Measurements from ENCODE around the gene LCTL. TPM values are rescaled to one million over a fixed set of nuclear protein-coding genes. Genes with fewer than 3 reads are reported as not detected.

LCTL gene
- total RNA-seq, 1 donor from 2014 or later = 0.36 TPM

- Mint-ChIP-seq H3K36me3 (no peaks in the 10 kb centered on the region), H3K9me3 (no peaks in the 10 kb centered on the region), H3K4me3 (no peak overlapping the region), H3K27ac (no peak overlapping the region), H3K4me1 (peaks cover 20% of the 10 kb centered on the region), H3K27me3 (ENCODE audit: low read depth) (no peaks in the 10 kb centered on the region)
- DNase-seq (ENCODE audit: low spot score in 2 of 2, unreplicated experiment in 2 of 2) = no peak
- no peak for TF ChIP-seq CTCF (IDR thresholded peaks at IDR 0.05; ENCODE audit: unreplicated experiment)
These were observed 2.2 kb downstream of the LCTL start for GRCh38 chr15:66563566-66564110.

GRCh38 chr15:66563126-66563525 lies 2.7 kb downstream of the LCTL start:
- H3K36me3 Mint-ChIP-seq = no peaks in the 10 kb centered on the region
- no peak overlapping the region for H3K27ac Mint-ChIP-seq
- H3K9me3 Mint-ChIP-seq = no peaks in the 10 kb centered on the region
- H3K4me1 Mint-ChIP-seq = peaks cover 20% of the 10 kb centered on the region
- no peak overlapping the region for H3K4me3 Mint-ChIP-seq
- no peak for TF ChIP-seq CTCF (IDR thresholded peaks at IDR 0.05; ENCODE audit: unreplicated experiment)
- no peaks in the 10 kb centered on the region for H3K27me3 Mint-ChIP-seq (ENCODE audit: low read depth)
- no peak for DNase-seq (ENCODE audit: low spot score in 2 of 2, unreplicated experiment in 2 of 2)

GRCh38 chr15:66560856-66561525 lies 4.8 kb downstream of the LCTL start:
- DNase-seq (ENCODE audit: low spot score in 2 of 2, unreplicated experiment in 2 of 2) = no peak
- H3K4me1 Mint-ChIP-seq = peaks cover 9% of the 10 kb centered on the region
- TF ChIP-seq CTCF (IDR thresholded peaks at IDR 0.05; ENCODE audit: unreplicated experiment) = no peak
- H3K9me3 Mint-ChIP-seq = no peaks in the 10 kb centered on the region
- no peaks in the 10 kb centered on the region for H3K27me3 Mint-ChIP-seq (ENCODE audit: low read depth)
- no peak overlapping the region for H3K27ac Mint-ChIP-seq
- H3K36me3 Mint-ChIP-seq = no peaks in the 10 kb centered on the region
- no peak overlapping the region for H3K4me3 Mint-ChIP-seq

GRCh38 chr15:66558271-66558670 lies 7.5 kb downstream of the LCTL start:
- peaks cover 4% of the 10 kb centered on the region for H3K36me3 Mint-ChIP-seq
- H3K27ac Mint-ChIP-seq = no peak overlapping the region
- no peaks in the 10 kb centered on the region for H3K4me1 Mint-ChIP-seq
- DNase-seq (ENCODE audit: low spot score in 2 of 2, unreplicated experiment in 2 of 2) = no peak
- no peaks in the 10 kb centered on the region for H3K27me3 Mint-ChIP-seq (ENCODE audit: low read depth)
- H3K9me3 Mint-ChIP-seq = peaks cover 7% of the 10 kb centered on the region
- no peak overlapping the region for H3K4me3 Mint-ChIP-seq
- no peak for TF ChIP-seq CTCF (IDR thresholded peaks at IDR 0.05; ENCODE audit: unreplicated experiment)

- Mint-ChIP-seq H3K4me1 (no peaks in the 10 kb centered on the region), H3K27ac (no peak overlapping the region), H3K4me3 (no peak overlapping the region), H3K36me3 (peaks cover 4% of the 10 kb centered on the region), H3K9me3 (peaks cover 7% of the 10 kb centered on the region), H3K27me3 (ENCODE audit: low read depth) (no peaks in the 10 kb centered on the region)
- DNase-seq (ENCODE audit: low spot score in 2 of 2, unreplicated experiment in 2 of 2) = no peak
- no peak for TF ChIP-seq CTCF (IDR thresholded peaks at IDR 0.05; ENCODE audit: unreplicated experiment)
These were observed 10.1 kb downstream of the LCTL start for GRCh38 chr15:66555685-66556084.
